IMR-90 (cell line): Measurements from ENCODE around the gene ZMIZ1.

Source experiments
- CEBPB ChIP-seq: IDR thresholded peaks from 2 replicates; pipeline ENCODE4 v1.6.1; 2012; ENCODE audit warnings: low read depth, low read length, improper control_type of control experiment
- CTCF ChIP-seq: conservative IDR thresholded peaks from 2 replicates; pipeline ENCODE4 v1.5.1; 2012; ENCODE audit warnings: mild to moderate bottlenecking, low read depth, low read length, improper control_type of control experiment
- FOS ChIP-seq: fragments of 150-350 bp; IDR thresholded peaks from 2 replicates; pipeline ENCODE4 v1.6.1; 2016; ENCODE audit warnings: low read depth, low read length
- MAZ ChIP-seq: IDR thresholded peaks from 2 replicates; pipeline ENCODE4 v1.6.1; 2012; ENCODE audit warnings: low read depth, mild to moderate bottlenecking, low read length, improper control_type of control experiment, moderate library complexity, borderline replicate concordance
- POLR2A ChIP-seq: IDR thresholded peaks from 2 replicates; pipeline ENCODE4 v1.6.1; 2012; ENCODE audit warnings: mild to moderate bottlenecking, low read depth, low read length
- RAD21 ChIP-seq: IDR thresholded peaks from 2 replicates; pipeline ENCODE4 v1.6.1; 2012; ENCODE audit warnings: low read length, improper control_type of control experiment
- RCOR1 ChIP-seq: IDR thresholded peaks from 2 replicates; pipeline ENCODE4 v1.6.1; 2012; ENCODE audit warnings: mild to moderate bottlenecking, low read length, improper control_type of control experiment; ENCODE audit not compliant: insufficient replicate concordance
- RFX5 ChIP-seq: IDR thresholded peaks from 2 replicates; pipeline ENCODE4 v1.8.0; 2012; ENCODE audit warnings: low read depth, mild to moderate bottlenecking, low read length, moderate library complexity

- TF ChIP-seq CTCF (no peak), CEBPB (no peak), RAD21 (no peak), FOS (no peak), RCOR1 (no peak), POLR2A (no peak), RFX5 (no peak), MAZ (no peak)
Observed at GRCh38 chr10:79024720-79025198, 44.0 kb upstream of the ZMIZ1 start.
